K562 (cell line): ENCODE results near the gene C18orf63. TPM values are rescaled to one million over a fixed set of nuclear protein-coding genes. Genes with fewer than 3 reads are reported as not detected.

Source experiments
- ATF4 ChIP-seq: fragments of 450-650 bp; formaldehyde crosslinking; IDR thresholded peaks from 2 replicates; pipeline ENCODE4 v1.4.0; 2022; ENCODE audit warnings: mild to moderate bottlenecking, moderate library complexity
- CREB3 ChIP-seq: fragments of 450-650 bp; conservative IDR thresholded peaks from 2 replicates; pipeline ENCODE4 v1.6.1; 2016; ENCODE audit warnings: missing genetic modification characterization, low read depth, mild to moderate bottlenecking, missing compliant biosample characterization, moderate library complexity
- CXXC5 ChIP-seq: fragments of 250-450 bp; sonication (Bioruptor Pico); IDR thresholded peaks from 2 replicates; pipeline ENCODE4 v1.8.0; 2022; ENCODE audit warnings: inconsistent platforms, mild to moderate bottlenecking, moderate library complexity
- E2F1 ChIP-seq: sonication (generic); formaldehyde crosslinking; IDR thresholded peaks from 2 replicates; pipeline ENCODE4 v1.8.1; 2023; ENCODE audit warnings: mild to moderate bottlenecking, missing genetic modification reagents, moderate library complexity
- HDAC2 ChIP-seq: fragments of 450-650 bp; IDR thresholded peaks from 2 replicates; pipeline ENCODE4 v1.6.1; 2016; ENCODE audit warnings: mild to moderate bottlenecking
- MCM3 ChIP-seq: fragments of 450-650 bp; IDR thresholded peaks from 2 replicates; pipeline ENCODE4 v1.6.1; 2016
- MEIS2 ChIP-seq: fragments of 450-650 bp; IDR thresholded peaks from 2 replicates; pipeline ENCODE4 v1.6.1; 2014; ENCODE audit warnings: mild to moderate bottlenecking; ENCODE audit not compliant: partially characterized antibody
- NBN ChIP-seq: fragments of 450-650 bp; IDR thresholded peaks from 2 replicates; pipeline ENCODE4 v1.6.1; 2016; ENCODE audit warnings: low read depth, mild to moderate bottlenecking
- NKRF ChIP-seq: fragments of 450-650 bp; IDR thresholded peaks from 2 replicates; pipeline ENCODE4 v1.6.1; 2016; ENCODE audit warnings: borderline replicate concordance
- NR4A1 ChIP-seq, 2 experiments: fragments of 250-450 bp in 1 of 2; fragments of 450-650 bp in 1 of 2; sonication (Bioruptor Pico) in 1 of 2; IDR thresholded peaks; 2 replicates each; pipeline versions ENCODE4 v1.4.0 to v1.6.1; 2016 to 2020; ENCODE audit warnings: mild to moderate bottlenecking in 2 of 2, missing compliant biosample characterization in 1 of 2, missing genetic modification characterization in 1 of 2, moderate library complexity in 1 of 2
- NUFIP1 ChIP-seq: fragments of 450-650 bp; IDR thresholded peaks from 2 replicates; pipeline ENCODE4 v1.6.1; 2018; ENCODE audit not compliant: partially characterized antibody
- PKNOX1 ChIP-seq: fragments of 450-650 bp; IDR thresholded peaks from 2 replicates; pipeline ENCODE4 v1.6.1; 2016
- SAP30 ChIP-seq: fragments of 200-600 bp; sonication (generic); IDR thresholded peaks from 2 replicates; pipeline ENCODE4 v1.6.1; 2012; ENCODE audit warnings: borderline replicate concordance, low read depth, mild to moderate bottlenecking, moderate library complexity, low read length, control low read depth, inconsistent platforms; ENCODE audit not compliant: insufficient read depth, poor library complexity, severe bottlenecking
- SIN3B ChIP-seq: fragments of 450-650 bp; IDR thresholded peaks from 2 replicates; pipeline ENCODE4 v1.6.1; 2017; ENCODE audit warnings: low read depth, mild to moderate bottlenecking, moderate library complexity
- polyA plus RNA-seq, 8 experiments: library from polyadenylated mRNA; depleted of rRNA in 4 of 8; stranded (reverse) in 5 of 8; unstranded in 3 of 8; fragments of >200 nt; fragmentation: Nextera tagmentation in 2 of 8; fragmentation: Illumina TruSeq in 1 of 8; extraction: Ambion mirVana in 2 of 8; extraction: Trizol in 1 of 8; gene quantifications; 2 replicates each; pipeline versions ENCODE4 v1.2.1 to v1.2.3, GENCODE V29; 2011 to 2014; ENCODE audit warnings: inconsistent platforms in 1 of 8, missing spikeins in 1 of 8
- total RNA-seq, 7 experiments: library from RNA; depleted of rRNA in 6 of 7; stranded (reverse); fragments of >200 nt in 6 of 7; fragmentation: Illumina TruSeq in 2 of 7; extraction: Trizol in 2 of 7; gene quantifications; 2 replicates each; pipeline versions ENCODE4 v1.2.1 to v1.2.3, GENCODE V29; 2011 to 2021; ENCODE audit warnings: low replicate concordance in 1 of 7
- TF ChIP-seq, protein P1 (sequence below): fragments of 450-650 bp; IDR thresholded peaks from 2 replicates; pipeline ENCODE4 v1.6.1; 2016; ENCODE audit warnings: mild to moderate bottlenecking
- TF ChIP-seq, protein P2 (sequence below): fragments of 250-450 bp; sonication (Bioruptor Pico); IDR thresholded peaks from 2 replicates; pipeline ENCODE4 v1.8.0; 2021; ENCODE audit warnings: moderate library complexity, mild to moderate bottlenecking, inconsistent platforms

C18orf63 gene
- total and polyA plus RNA-seq, 9 of the 15 experiments (the other 6 are each of a cell fraction or from before 2014, with no cell fraction given): not detected

GRCh38 chr18:74291771-74292540, 23.7 kb upstream of the C18orf63 start, which contains the start of gene CYB5A (continued):
- TF ChIP-seq CXXC5 (CRISPR knock-in tag) (no peak), SAP30 (no peak), PKNOX1 (peak; percentile 99), HDAC2 (no peak), MEIS2 (peak; percentile 14), E2F1 (CRISPR knock-in tag) (no peak), NKRF (no peak), ATF4 (no peak), SIN3B (no peak), NR4A1 (CRISPR knock-in tag; IDR thresholded peaks at IDR 0.05) (no peak), NR4A1 (tag; IDR thresholded peaks at IDR 0.05) (no peak), NUFIP1 (no peak), CREB3 (no peak), MCM3 (no peak), NBN (no peak)
- TF ChIP-seq, protein P1, sequence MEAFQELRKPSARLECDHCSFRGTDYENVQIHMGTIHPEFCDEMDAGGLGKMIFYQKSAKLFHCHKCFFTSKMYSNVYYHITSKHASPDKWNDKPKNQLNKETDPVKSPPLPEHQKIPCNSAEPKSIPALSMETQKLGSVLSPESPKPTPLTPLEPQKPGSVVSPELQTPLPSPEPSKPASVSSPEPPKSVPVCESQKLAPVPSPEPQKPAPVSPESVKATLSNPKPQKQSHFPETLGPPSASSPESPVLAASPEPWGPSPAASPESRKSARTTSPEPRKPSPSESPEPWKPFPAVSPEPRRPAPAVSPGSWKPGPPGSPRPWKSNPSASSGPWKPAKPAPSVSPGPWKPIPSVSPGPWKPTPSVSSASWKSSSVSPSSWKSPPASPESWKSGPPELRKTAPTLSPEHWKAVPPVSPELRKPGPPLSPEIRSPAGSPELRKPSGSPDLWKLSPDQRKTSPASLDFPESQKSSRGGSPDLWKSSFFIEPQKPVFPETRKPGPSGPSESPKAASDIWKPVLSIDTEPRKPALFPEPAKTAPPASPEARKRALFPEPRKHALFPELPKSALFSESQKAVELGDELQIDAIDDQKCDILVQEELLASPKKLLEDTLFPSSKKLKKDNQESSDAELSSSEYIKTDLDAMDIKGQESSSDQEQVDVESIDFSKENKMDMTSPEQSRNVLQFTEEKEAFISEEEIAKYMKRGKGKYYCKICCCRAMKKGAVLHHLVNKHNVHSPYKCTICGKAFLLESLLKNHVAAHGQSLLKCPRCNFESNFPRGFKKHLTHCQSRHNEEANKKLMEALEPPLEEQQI: no peak
- TF ChIP-seq, protein P2, sequence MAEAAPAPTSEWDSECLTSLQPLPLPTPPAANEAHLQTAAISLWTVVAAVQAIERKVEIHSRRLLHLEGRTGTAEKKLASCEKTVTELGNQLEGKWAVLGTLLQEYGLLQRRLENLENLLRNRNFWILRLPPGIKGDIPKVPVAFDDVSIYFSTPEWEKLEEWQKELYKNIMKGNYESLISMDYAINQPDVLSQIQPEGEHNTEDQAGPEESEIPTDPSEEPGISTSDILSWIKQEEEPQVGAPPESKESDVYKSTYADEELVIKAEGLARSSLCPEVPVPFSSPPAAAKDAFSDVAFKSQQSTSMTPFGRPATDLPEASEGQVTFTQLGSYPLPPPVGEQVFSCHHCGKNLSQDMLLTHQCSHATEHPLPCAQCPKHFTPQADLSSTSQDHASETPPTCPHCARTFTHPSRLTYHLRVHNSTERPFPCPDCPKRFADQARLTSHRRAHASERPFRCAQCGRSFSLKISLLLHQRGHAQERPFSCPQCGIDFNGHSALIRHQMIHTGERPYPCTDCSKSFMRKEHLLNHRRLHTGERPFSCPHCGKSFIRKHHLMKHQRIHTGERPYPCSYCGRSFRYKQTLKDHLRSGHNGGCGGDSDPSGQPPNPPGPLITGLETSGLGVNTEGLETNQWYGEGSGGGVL (CRISPR knock-in tag): no peak
